ENCODE measurements around the gene ZNF580. TPM values are rescaled to one million over a fixed set of nuclear protein-coding genes. Genes with fewer than 3 reads are reported as not detected.
A peak's percentile ranks its signal among the peaks of the same experiment; 100 is the strongest.

ZNF580 gene
- total RNA-seq, 1 donor from 2014 or later, result 38.3 TPM

DNA sequence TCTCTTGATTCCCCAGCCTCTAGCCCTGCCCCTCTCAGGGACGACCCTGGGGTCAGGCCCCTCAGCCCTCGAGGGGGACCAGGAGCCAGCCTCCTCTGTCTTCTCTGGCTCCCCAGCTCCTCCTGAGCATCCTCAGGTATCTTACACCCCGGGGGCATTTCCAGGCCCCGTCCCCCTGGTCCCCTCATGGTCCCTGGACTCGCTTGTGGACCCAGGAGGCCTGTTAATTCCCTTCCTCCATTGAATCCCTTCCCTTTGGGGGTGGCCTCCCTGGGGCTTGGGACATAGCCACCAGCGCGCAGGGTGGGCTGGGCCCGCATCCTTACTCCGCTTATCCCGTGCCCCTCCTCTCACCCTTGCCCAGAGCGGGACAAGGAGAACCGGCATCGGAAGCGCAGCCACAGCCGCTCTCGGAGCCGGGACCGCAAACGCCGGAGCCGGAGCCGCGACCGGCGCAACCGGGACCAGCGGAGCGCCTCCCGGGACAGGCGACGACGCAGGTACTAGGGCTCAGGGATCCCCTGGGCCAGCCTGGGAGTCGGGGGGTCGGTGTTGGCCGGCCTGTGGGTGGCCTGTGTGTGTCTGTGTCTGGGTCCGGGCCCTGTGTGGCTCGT lies 18.2 kb downstream of the ZNF580 start:
- DNase-seq, result no peak
- no peaks in the 10 kb centered on the region for H3K9me3 Mint-ChIP-seq
- no peak overlapping the region for H3K27ac Mint-ChIP-seq
- H3K4me3 Mint-ChIP-seq, result no peak overlapping the region
- peaks cover 68% of the 10 kb centered on the region for H3K36me3 Mint-ChIP-seq (ENCODE audit: low read depth)
- no peaks in the 10 kb centered on the region for H3K27me3 Mint-ChIP-seq
- intact Hi-C loops (cut with micrococcal nuclease), result loop anchor here (10.0 kb wide), 2 partner anchors 404 to 656 kb away; partner anchors contain the start of genes PPP6R1 and ZSCAN5A
- peaks cover 31% of the 10 kb centered on the region for H3K4me1 Mint-ChIP-seq

GRCh38 chr19:55659822-55660221 lies 19.0 kb downstream of the ZNF580 start:
- Mint-ChIP-seq H3K27ac (no peak overlapping the region), H3K9me3 (no peaks in the 10 kb centered on the region), H3K36me3 (ENCODE audit: low read depth) (peaks cover 76% of the 10 kb centered on the region), H3K4me3 (peak overlapping the region; percentile 43), H3K4me1 (peaks cover 28% of the 10 kb centered on the region), H3K27me3 (no peaks in the 10 kb centered on the region)
- intact Hi-C loops (cut with micrococcal nuclease), result loop anchor here (10.0 kb wide), 2 partner anchors 405 to 655 kb away; partner anchors contain the start of genes PPP6R1 and ZSCAN5A
- no peak for DNase-seq

- intact Hi-C loops (cut with micrococcal nuclease), result no loop called here
- Mint-ChIP-seq H3K4me1 (peaks cover 28% of the 10 kb centered on the region), H3K27me3 (no peaks in the 10 kb centered on the region), H3K27ac (no peak overlapping the region), H3K36me3 (ENCODE audit: low read depth) (peaks cover 77% of the 10 kb centered on the region), H3K4me3 (no peak overlapping the region), H3K9me3 (no peaks in the 10 kb centered on the region)
- no peak for DNase-seq
Measured at GRCh38 chr19:55660404-55660803, 19.6 kb downstream of the ZNF580 start.

DNA sequence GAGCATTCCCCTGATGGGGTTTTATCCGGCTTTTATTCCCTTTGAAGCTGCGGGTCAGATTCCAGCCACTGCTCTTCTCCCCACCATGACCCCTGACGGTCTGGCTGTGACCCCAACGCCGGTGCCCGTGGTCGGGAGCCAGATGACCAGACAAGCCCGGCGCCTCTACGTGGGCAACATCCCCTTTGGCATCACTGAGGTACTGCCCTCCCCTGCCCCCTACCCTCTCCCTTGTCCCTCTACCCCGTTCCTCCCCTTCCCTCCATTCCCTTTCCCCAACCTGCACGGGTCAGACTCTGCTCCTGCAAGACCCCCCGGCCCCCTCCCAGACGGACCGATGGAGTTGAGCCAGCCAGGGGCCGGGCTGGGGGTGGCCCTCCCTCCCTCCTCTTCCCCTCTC lies 20.2 kb downstream of the ZNF580 start:
- intact Hi-C loops (cut with micrococcal nuclease), result no loop called here
- DNase-seq, result no peak
- Mint-ChIP-seq H3K36me3 (ENCODE audit: low read depth) (peaks cover 74% of the 10 kb centered on the region), H3K27me3 (no peaks in the 10 kb centered on the region), H3K4me1 (peaks cover 26% of the 10 kb centered on the region), H3K4me3 (no peak overlapping the region), H3K9me3 (no peaks in the 10 kb centered on the region), H3K27ac (no peak overlapping the region)

- Mint-ChIP-seq H3K4me1 (peaks cover 20% of the 10 kb centered on the region), H3K27ac (no peak overlapping the region), H3K27me3 (no peaks in the 10 kb centered on the region), H3K36me3 (ENCODE audit: low read depth) (peaks cover 72% of the 10 kb centered on the region), H3K4me3 (no peak overlapping the region), H3K9me3 (no peaks in the 10 kb centered on the region)
- DNase-seq, result no peak
- intact Hi-C loops (cut with micrococcal nuclease), result no loop called here
Measured at GRCh38 chr19:55661826-55662225, 21.0 kb downstream of the ZNF580 start.

GRCh38 chr19:55663846-55664536 lies 23.2 kb downstream of the ZNF580 start:
- H3K9me3 Mint-ChIP-seq, result no peaks in the 10 kb centered on the region
- no peak for DNase-seq
- peaks cover 8% of the 10 kb centered on the region for H3K4me1 Mint-ChIP-seq
- intact Hi-C loops (cut with micrococcal nuclease), result no loop called here
- H3K27ac Mint-ChIP-seq, result no peak overlapping the region
- peaks cover 71% of the 10 kb centered on the region for H3K36me3 Mint-ChIP-seq (ENCODE audit: low read depth)
- H3K27me3 Mint-ChIP-seq, result no peaks in the 10 kb centered on the region
- H3K4me3 Mint-ChIP-seq, result no peak overlapping the region

DNA sequence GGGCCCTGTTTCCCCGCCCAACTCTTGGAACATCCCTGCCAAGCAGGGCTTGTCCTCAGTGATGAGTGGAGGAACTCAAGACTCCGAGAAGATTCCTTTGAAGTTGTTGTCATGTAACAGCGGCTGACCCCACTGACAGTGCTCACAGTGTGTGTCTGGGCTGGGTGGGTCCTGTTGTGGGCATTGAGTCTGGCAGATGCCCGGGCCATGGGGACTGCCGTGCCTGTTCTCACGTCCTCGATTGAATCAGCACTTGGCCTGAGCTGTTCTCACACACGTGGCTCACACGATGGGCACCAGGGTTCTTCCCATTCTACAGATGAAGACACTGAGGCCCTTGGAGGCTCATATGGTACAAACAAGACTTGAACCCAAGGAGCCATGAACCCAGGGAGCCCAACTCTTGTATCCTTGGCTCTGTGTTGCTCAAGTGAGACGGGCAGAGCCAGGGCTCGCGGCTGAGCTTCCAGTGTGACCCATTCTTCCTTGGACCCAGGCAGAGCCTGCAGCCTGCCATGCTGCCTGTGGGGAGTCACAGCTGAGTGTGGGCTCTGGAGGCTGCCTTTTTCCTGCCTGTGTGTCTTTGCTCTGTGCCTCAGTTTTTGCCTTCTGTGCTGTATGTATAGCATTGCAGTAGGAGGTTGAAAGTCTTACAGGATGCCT lies 25.7 kb downstream of the ZNF580 start:
- Mint-ChIP-seq H3K9me3 (no peaks in the 10 kb centered on the region), H3K4me1 (peaks cover 13% of the 10 kb centered on the region), H3K4me3 (no peak overlapping the region), H3K27me3 (no peaks in the 10 kb centered on the region), H3K27ac (no peak overlapping the region), H3K36me3 (ENCODE audit: low read depth) (peaks cover 73% of the 10 kb centered on the region)
- DNase-seq, result no peak
- intact Hi-C loops (cut with micrococcal nuclease), result no loop called here

GRCh38 chr19:55667006-55667381 lies 26.2 kb downstream of the ZNF580 start:
- intact Hi-C loops (cut with micrococcal nuclease), result no loop called here
- peaks cover 70% of the 10 kb centered on the region for H3K36me3 Mint-ChIP-seq (ENCODE audit: low read depth)
- no peak overlapping the region for H3K4me3 Mint-ChIP-seq
- H3K9me3 Mint-ChIP-seq, result no peaks in the 10 kb centered on the region
- H3K27me3 Mint-ChIP-seq, result no peaks in the 10 kb centered on the region
- no peak overlapping the region for H3K27ac Mint-ChIP-seq
- DNase-seq, result no peak
- peaks cover 11% of the 10 kb centered on the region for H3K4me1 Mint-ChIP-seq

GRCh38 chr19:55667511-55667910 lies 26.7 kb downstream of the ZNF580 start:
- H3K27ac Mint-ChIP-seq, result no peak overlapping the region
- H3K4me3 Mint-ChIP-seq, result no peak overlapping the region
- H3K9me3 Mint-ChIP-seq, result no peaks in the 10 kb centered on the region
- peaks cover 13% of the 10 kb centered on the region for H3K4me1 Mint-ChIP-seq
- no peak for DNase-seq
- no peaks in the 10 kb centered on the region for H3K27me3 Mint-ChIP-seq
- H3K36me3 Mint-ChIP-seq (ENCODE audit: low read depth), result peaks cover 71% of the 10 kb centered on the region
- intact Hi-C loops (cut with micrococcal nuclease), result no loop called here

DNA sequence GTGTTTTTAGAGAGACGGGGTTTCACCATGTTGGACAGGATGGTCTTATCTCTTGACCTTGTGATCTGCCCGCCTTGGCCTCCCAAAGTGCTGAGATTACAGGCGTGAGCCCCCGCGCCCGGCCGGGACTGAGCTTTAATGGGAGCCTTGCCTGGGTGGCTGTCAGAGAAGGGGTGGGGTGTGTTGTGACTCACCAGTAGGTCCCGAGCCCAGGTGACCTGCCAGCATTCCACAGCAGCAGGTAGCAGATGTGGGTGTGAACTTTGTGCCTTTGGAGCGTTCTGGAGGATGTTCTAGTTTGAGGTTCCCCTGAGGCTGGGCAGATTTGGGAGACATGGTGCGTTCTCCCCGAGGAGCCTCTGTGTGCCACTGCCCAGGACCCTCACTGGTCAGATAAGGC lies 27.2 kb downstream of the ZNF580 start:
- intact Hi-C loops (cut with micrococcal nuclease), result no loop called here
- no peak overlapping the region for H3K27ac Mint-ChIP-seq
- H3K4me3 Mint-ChIP-seq, result no peak overlapping the region
- H3K36me3 Mint-ChIP-seq (ENCODE audit: low read depth), result peaks cover 66% of the 10 kb centered on the region
- H3K9me3 Mint-ChIP-seq, result no peaks in the 10 kb centered on the region
- H3K27me3 Mint-ChIP-seq, result no peaks in the 10 kb centered on the region
- peaks cover 13% of the 10 kb centered on the region for H3K4me1 Mint-ChIP-seq
- DNase-seq, result no peak

- Mint-ChIP-seq H3K4me1 (peaks cover 15% of the 10 kb centered on the region), H3K27me3 (no peaks in the 10 kb centered on the region), H3K4me3 (no peak overlapping the region), H3K36me3 (ENCODE audit: low read depth) (peaks cover 58% of the 10 kb centered on the region), H3K9me3 (no peaks in the 10 kb centered on the region), H3K27ac (no peak overlapping the region)
- intact Hi-C loops (cut with micrococcal nuclease), result no loop called here
- DNase-seq, result no peak
Measured at GRCh38 chr19:55668603-55669348, 28.0 kb downstream of the ZNF580 start.

- Mint-ChIP-seq H3K27me3 (no peaks in the 10 kb centered on the region), H3K9me3 (no peaks in the 10 kb centered on the region), H3K27ac (peak overlapping the region; percentile 32), H3K4me1 (peaks cover 19% of the 10 kb centered on the region), H3K36me3 (ENCODE audit: low read depth) (peaks cover 55% of the 10 kb centered on the region), H3K4me3 (no peak overlapping the region)
- DNase-seq, result no peak
- intact Hi-C loops (cut with micrococcal nuclease), result no loop called here
Measured at GRCh38 chr19:55669418-55670279, 28.8 kb downstream of the ZNF580 start.

Data from activated CD4-positive, alpha-beta T cell treated with anti-CD3 and anti-CD28 coated beads, Interleukin-2, amount 10 ng/mL, durations not matched to agents 24 days and 14 days (primary cell).